Peyer's patch (tissue), 4 donors: ENCODE data around the gene KCNN3. TPM values are rescaled to one million over a fixed set of nuclear protein-coding genes. Genes with fewer than 3 reads are reported as not detected.

ENCODE experiments used
- DNase-seq, 3 donors: peaks; one replicate each; pipeline ENCODE4 v3.0.0-alpha.2; 2017 to 2019
- H3K27ac ChIP-seq, 4 donors: fragments of 200-600 bp; sonication (generic); one replicate each; pipeline ENCODE4 v1.5.1; 2016 to 2019
- H3K27me3 ChIP-seq, 2 donors: fragments of 200-600 bp; sonication (generic); one replicate each; pipeline ENCODE4 v1.5.1; 2019
- H3K36me3 ChIP-seq, 3 donors: fragments of 200-600 bp; sonication (generic); one replicate each; pipeline ENCODE4 v1.5.1; 2016 to 2019
- H3K4me1 ChIP-seq, 4 donors: fragments of 200-600 bp; sonication (generic); one replicate each; pipeline ENCODE4 v1.5.1; 2016 to 2019
- H3K4me3 ChIP-seq, 4 donors: fragments of 200-600 bp; sonication (generic); 1 replicate in 3 of 4; 2 replicates in 1 of 4; pipeline ENCODE4 v1.5.1; 2016 to 2019; ENCODE audit warnings: mild to moderate bottlenecking in 1 of 4
- H3K9me3 ChIP-seq, 4 donors: fragments of 200-600 bp; sonication (generic); one replicate each; pipeline ENCODE4 v1.5.1; 2016 to 2019; ENCODE audit warnings: mild to moderate bottlenecking in 1 of 4
- CTCF ChIP-seq, 6 experiments: fragments of 450-650 bp in 4 of 6; fragments of 200-600 bp in 2 of 6; sonication (generic) in 1 of 6; IDR thresholded peaks; one replicate each; pipeline ENCODE4 v1.5.1; 2017 to 2019; ENCODE audit warnings: antibody characterized with exemption in 6 of 6, mild to moderate bottlenecking in 3 of 6, moderate library complexity in 1 of 6
- POLR2A ChIP-seq, 2 donors: fragments of 450-650 bp; IDR thresholded peaks; one replicate each; pipeline ENCODE4 v1.5.1; 2017; ENCODE audit warnings: antibody characterized with exemption in 2 of 2, mild to moderate bottlenecking in 2 of 2, moderate library complexity in 2 of 2
- total RNA-seq, 4 donors: library from RNA; depleted of rRNA; stranded (reverse); fragments of >200 nt; gene quantifications; one replicate each; pipeline ENCODE4 v1.1.0, GENCODE V29; 2016

The KCNN3 gene
- total RNA-seq, 4 donors from 2014 or later: 0.85 to 1.7 (median 1.2) TPM

- Histone ChIP-seq H3K9me3 (no peaks in the 10 kb centered on the region), H3K4me1 (peaks cover 0 to 15% (median 4%) of the 10 kb centered on the region in 4 donors), H3K4me3 (no peak overlapping the region), H3K27ac (no peak overlapping the region), H3K36me3 (no peaks in the 10 kb centered on the region), H3K27me3 (no peaks in the 10 kb centered on the region)
- TF ChIP-seq POLR2A (IDR thresholded peaks at IDR 0.05) (no peak), CTCF (IDR thresholded peaks at IDR 0.05) (no peak)
- no peak for DNase-seq
Observed at GRCh38 chr1:154871374-154871773, 1.3 kb upstream of the KCNN3 start.

GRCh38 chr1:154870734-154871133 lies 653 bp upstream of the KCNN3 start:
- Histone ChIP-seq H3K4me1 (peaks cover 0 to 15% (median 4%) of the 10 kb centered on the region in 4 donors), H3K27ac (no peak overlapping the region), H3K27me3 (no peaks in the 10 kb centered on the region), H3K4me3 (no peak overlapping the region), H3K9me3 (no peaks in the 10 kb centered on the region), H3K36me3 (no peaks in the 10 kb centered on the region)
- DNase-seq: no peak
- no peak for TF ChIP-seq POLR2A (IDR thresholded peaks at IDR 0.05)

- Histone ChIP-seq H3K27ac (peak overlapping the region in 2 of 4 donors; percentile 23 to 55), H3K9me3 (no peaks in the 10 kb centered on the region), H3K4me1 (peaks cover 0 to 15% (median 4%) of the 10 kb centered on the region in 4 donors), H3K36me3 (no peaks in the 10 kb centered on the region), H3K4me3 (peak overlapping the region; percentile 2 to 41 (median 19)), H3K27me3 (no peaks in the 10 kb centered on the region)
- no peak for DNase-seq
- TF ChIP-seq POLR2A (IDR thresholded peaks at IDR 0.05) (no peak), CTCF (IDR thresholded peaks at IDR 0.05) (no peak)
Observed at GRCh38 chr1:154869351-154870114, 548 bp downstream of the KCNN3 start.

GRCh38 chr1:154867841-154868605 lies 2.1 kb downstream of the KCNN3 start:
- Histone ChIP-seq H3K4me1 (peaks cover 0 to 15% (median 8%) of the 10 kb centered on the region in 4 donors), H3K27me3 (no peaks in the 10 kb centered on the region), H3K4me3 (peak overlapping the region in 3 of 4 donors; percentile 6 to 41 (median 25)), H3K9me3 (no peaks in the 10 kb centered on the region), H3K27ac (no peak overlapping the region), H3K36me3 (no peaks in the 10 kb centered on the region)
- no peak for DNase-seq
- TF ChIP-seq CTCF (IDR thresholded peaks at IDR 0.05): no peak
- TF ChIP-seq POLR2A (IDR thresholded peaks at IDR 0.05): no peak

- no peaks in the 10 kb centered on the region for H3K27me3 ChIP-seq
Observed at GRCh38 chr1:154867064-154867825, 2.8 kb downstream of the KCNN3 start.

More at GRCh38 chr1:154867064-154867825, 2.8 kb downstream of the KCNN3 start:
- Histone ChIP-seq H3K36me3 (no peaks in the 10 kb centered on the region), H3K9me3 (no peaks in the 10 kb centered on the region), H3K4me1 (peaks cover 0 to 15% (median 8%) of the 10 kb centered on the region in 4 donors), H3K4me3 (peak overlapping the region in 2 of 4 donors; percentile 6 to 41), H3K27ac (peak overlapping the region in 1 of 4 donors; percentile 25)
- TF ChIP-seq POLR2A (IDR thresholded peaks at IDR 0.05): no peak
- TF ChIP-seq CTCF (IDR thresholded peaks at IDR 0.05): no peak
- DNase-seq: peak in 1 of 3 donors; percentile 60
